ENCODE measurements around the gene MASP2.
"Not testable (repeated sequence)": the region's sequence is repeated elsewhere in the genome, so short reads cannot be mapped to it uniquely, and the experiment has no call there.

MASP2 gene

GRCh38 chr1:11046625-11047365 lies at the start of gene MASP2:
MASP2 (minus strand) TSS chr1:11047239; CDS start chr1:11047207, 32 bp downstream.
- no peak for DNase-seq (ENCODE audit: low read depth, low spot score)

GRCh38 chr1:11083784-11084183 lies 36.7 kb upstream of the MASP2 start:
- DNase-seq (ENCODE audit: low read depth, low spot score) = not testable (repeated sequence)

DNA sequence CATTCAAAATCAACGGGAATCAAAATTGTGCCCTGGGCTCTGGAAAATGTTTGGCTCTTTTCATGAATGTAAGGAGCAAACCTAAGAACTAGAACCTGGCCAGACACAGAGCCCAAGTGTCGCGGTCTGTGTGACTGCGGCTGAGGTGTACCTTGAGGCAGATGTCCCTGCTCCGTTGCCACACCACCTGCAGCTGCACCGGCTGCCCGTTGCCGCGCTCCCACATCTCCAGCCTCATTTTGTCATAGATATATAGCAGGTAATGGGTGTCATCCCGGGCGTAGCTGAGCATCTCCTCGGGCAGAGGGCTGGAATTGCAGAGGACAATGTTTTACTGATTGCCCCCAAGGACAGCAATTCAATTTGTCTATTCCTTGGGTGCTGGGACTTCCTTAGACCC lies 33.9 kb upstream of the MASP2 start:
- no peak for DNase-seq (ENCODE audit: low read depth, low spot score)

- DNase-seq (ENCODE audit: low read depth, low spot score) = no peak
These were observed 31.6 kb upstream of the MASP2 start for GRCh38 chr1:11078631-11079030.

DNA sequence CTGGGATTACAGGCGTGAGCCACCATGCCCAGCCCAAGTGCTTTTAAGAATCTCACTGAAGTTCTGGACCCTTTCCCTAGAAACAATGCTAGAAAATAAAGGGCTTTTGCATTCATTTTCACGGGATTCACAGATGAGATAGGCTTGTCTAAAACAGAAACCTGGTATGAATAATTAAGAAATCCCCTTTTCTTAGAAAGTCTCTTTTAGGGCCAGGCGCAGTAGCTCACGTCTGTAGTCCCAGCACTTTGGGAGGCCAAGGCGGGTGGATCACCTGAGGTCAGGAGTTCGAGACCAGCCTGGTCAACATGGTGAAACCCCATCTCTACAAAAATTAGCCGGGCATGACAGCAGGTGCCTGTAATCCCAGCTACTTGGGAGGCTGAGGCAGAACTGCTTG lies 26.4 kb upstream of the MASP2 start:
- DNase-seq (ENCODE audit: low read depth, low spot score) = not testable (repeated sequence)

DNA sequence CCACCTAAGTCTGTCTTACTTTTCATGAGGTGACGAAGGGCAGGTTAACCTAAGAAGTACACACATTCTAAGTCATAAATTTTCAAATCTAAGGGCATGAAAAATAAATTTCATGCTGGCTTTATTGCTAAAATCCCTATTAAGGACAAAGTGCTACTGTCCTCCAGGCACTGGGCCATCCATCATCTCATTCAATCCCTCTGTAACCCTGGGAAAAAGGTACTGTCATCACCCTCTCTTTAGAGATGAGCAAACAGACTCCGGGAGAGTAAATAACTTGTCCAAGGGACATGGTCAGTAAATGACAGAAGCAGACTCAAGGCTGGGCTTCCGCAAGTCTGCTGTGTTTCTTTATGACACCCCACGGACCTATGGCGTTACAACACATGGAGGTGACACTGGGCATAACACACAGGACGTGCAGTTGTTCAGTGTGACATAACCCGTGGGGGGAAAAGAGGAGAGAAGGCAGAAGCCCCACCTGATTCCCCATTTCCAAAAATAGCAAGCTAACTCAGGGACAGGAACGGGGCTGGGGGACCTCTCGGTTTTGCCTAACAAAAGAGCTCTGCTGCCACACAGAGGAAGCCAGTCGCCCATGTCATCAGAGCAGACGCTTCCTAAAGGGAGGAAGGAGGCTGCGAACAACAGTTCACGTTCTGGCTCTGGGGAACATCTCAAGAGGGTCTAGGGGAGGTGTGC lies 25.3 kb upstream of the MASP2 start:
- no peak for DNase-seq (ENCODE audit: low read depth, low spot score)

DNA sequence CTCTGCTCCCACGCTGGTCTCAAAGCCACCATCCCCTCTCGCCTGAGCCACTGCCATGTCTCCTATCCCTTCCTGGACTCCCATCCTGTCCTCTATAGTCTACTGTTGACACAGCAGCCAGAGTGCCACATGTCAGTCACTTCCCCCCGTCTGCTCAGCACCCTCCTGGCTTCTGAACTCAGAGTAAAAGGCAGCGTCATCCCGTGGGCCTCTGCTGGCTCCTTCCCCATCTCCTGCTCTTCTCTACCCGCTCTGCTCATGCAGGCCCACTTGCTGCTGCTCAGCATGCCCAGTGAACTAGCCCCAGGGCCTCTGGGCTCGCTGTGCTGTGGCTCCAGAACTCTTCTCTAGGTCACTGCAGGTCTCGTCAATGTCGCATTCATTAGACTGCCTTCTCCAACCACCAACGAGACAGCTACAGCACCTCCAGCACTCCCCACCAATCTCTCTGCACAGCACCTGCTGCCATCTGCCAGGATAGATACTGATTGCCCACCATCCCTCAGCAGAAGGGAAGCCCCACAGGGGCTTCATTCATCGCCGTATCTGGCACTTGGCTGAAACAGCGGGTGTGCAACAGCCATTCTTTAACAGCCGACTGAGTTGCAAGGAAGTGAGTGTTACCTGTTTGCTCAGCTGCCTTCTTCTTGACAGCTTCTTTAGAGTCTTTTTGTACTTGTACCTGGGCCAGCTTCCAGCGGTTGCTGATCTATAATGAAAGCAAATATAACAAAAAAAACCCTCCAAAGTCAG lies 24.6 kb upstream of the MASP2 start:
- DNase-seq (ENCODE audit: low read depth, low spot score) = no peak

GRCh38 chr1:11070876-11071275 lies 23.8 kb upstream of the MASP2 start:
- no peak for DNase-seq (ENCODE audit: low read depth, low spot score)

DNA sequence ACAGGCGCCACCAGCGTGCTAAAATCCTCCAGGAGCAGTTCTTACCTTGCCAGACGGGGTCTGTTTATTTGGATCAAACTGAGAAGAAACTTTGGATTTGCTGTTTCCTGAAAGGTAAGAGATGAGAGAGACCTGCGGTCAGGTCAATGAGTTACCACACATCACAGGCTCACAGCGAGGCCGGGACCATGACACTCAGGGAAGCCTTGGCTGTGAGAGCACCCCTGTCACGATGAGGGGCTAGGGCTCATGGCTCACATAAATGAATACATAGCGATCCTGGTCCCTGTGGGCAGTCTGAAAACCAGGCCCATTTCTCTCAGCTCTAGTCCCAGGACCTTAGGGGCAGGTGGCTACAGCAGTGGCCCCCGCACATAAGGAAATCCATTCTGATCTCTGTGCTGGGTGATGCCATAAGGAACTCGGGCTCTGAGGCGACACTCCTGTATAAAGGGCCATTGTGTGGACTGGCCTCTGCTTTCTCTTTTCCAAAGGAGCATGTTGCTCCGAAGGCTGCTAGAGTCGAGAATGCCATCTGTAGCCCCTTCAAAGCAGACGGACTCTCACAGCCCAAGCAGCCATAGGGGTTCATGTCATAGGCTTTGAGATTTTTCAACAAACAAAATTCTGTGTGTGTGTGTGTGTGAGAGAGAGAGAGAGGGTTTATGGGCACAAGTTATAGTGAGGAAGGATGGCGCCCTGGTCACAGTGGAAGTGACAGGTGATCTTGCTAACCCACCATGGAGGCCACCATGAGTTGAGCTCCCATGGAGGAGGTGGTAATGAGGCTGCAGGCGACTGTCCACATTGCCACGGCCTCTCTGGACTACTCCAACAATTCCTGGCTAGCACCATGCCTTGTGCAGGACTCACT lies 21.8 kb upstream of the MASP2 start:
- DNase-seq (ENCODE audit: low read depth, low spot score) = no peak

DNA sequence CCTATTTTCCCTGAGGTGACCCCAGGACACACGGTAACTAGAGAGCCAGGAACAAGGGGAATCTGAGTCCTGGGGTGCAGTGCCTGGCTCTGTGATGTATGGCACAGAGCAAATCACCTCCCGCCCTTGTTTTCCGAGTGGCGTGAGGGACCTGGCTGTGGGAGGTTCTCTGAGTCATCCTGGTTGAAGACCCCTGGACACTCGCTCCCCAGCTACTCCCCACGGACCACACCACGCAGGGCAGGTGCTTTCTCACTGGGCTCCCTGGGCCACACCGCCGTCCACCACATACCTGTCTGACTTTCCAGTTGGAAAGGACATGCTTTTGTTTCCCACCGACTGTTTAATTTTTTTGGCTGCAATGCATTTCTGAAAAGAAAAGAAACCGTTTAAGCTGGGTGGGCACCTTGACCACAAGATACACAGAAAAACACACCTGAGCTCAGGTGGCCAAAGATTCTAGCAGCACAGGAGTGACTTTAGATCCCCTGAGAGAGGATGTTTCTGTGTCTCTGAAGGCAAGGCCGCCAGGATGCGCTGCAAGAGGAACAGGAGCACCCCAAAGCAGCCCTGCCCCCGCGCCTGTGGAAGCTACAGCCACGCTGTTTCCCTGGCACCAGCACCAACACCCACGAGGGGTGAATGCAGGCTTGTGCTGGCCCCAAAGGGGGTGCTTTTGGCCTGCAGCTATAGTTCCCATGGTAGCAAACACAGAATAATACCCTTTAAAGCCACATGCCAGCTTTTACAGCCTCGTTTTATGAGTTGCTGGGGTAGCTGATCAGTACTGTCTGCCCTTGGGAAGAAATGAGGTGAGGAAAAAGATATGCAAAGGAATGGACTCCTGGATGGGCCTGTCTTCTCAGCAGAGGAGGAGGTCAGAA lies 20.9 kb upstream of the MASP2 start:
- no peak for DNase-seq (ENCODE audit: low read depth, low spot score)

GRCh38 chr1:11065796-11066195 lies 18.8 kb upstream of the MASP2 start:
- DNase-seq (ENCODE audit: low read depth, low spot score) = no peak

GRCh38 chr1:11064942-11065341 lies 17.9 kb upstream of the MASP2 start:
- no peak for DNase-seq (ENCODE audit: low read depth, low spot score)

- not testable (repeated sequence) for DNase-seq (ENCODE audit: low read depth, low spot score)
These were observed 17.0 kb upstream of the MASP2 start for GRCh38 chr1:11063937-11064537.

DNA sequence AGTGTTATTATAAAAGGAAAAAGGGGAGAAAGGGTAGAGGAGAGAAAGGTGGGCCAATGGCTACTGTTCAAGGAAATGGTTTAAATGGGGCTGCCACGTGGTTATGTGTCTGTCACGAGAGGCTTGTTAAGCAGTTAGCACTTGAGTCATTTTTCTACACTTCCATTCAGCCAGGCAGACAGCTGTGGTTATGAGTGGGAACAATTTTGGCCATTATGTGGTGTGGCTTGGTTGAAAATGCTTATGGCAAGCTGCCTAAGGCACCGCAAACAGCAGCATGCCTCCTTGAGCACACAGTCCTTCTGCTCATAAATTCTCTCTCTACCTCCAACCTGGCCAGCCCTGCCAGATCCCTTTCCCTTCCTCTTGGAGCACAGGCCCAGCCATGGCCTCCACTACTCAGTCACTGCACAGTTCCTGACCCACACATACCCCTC lies 15.9 kb upstream of the MASP2 start:
- DNase-seq (ENCODE audit: low read depth, low spot score) = no peak

- DNase-seq (ENCODE audit: low read depth, low spot score) = no peak
These were observed 14.8 kb upstream of the MASP2 start for GRCh38 chr1:11061652-11062365.

DNA sequence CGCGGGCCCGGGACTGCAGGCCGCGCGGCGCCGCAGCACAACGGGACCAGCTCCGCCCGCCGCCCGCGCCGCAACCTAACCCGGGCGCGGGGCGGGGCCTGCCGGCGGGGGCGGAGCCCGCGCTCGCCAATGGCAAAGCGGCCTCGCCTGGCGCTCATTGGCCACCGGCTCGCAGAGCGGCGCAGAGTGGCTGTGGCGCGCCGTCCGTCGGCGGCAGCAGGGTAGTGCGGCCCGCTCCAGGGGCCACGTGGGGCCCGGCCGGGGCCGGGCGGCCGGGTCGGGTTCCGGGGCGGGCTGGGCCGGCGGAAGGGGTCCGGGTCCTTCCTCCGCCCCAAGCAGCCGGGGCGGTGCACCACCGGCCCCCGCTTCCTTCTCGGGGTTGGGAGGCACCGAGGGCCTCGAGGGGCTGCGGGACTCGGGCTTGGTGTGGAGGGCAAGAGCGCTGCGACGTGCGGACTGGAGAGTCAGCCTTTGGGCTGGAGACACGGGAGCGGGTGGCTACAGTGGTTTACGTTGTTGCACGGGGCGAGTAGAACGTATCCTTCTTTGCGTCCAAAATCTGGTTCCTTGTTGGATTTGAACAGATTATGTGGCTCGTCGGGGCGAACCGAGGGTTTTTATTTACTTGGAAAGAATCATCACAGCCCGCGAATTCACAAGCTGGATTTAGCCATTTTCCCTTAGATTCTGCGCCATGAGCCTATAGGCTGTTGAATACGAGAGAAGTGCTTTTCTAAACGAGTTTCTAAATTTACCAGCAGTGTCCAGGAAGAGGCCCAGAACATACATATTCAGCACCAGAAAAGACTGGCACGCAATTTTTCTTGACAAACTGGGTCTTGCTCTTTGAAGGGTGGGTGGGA lies 13.2 kb upstream of the MASP2 start, which contains the start of gene SRM:
TSS of gene SRM (minus strand) at position 51 of the 863 bp plus-strand sequence. CDS start 75 bp downstream, outside the sequence.
- DNase-seq (ENCODE audit: low read depth, low spot score) = peak; percentile 79

DNA sequence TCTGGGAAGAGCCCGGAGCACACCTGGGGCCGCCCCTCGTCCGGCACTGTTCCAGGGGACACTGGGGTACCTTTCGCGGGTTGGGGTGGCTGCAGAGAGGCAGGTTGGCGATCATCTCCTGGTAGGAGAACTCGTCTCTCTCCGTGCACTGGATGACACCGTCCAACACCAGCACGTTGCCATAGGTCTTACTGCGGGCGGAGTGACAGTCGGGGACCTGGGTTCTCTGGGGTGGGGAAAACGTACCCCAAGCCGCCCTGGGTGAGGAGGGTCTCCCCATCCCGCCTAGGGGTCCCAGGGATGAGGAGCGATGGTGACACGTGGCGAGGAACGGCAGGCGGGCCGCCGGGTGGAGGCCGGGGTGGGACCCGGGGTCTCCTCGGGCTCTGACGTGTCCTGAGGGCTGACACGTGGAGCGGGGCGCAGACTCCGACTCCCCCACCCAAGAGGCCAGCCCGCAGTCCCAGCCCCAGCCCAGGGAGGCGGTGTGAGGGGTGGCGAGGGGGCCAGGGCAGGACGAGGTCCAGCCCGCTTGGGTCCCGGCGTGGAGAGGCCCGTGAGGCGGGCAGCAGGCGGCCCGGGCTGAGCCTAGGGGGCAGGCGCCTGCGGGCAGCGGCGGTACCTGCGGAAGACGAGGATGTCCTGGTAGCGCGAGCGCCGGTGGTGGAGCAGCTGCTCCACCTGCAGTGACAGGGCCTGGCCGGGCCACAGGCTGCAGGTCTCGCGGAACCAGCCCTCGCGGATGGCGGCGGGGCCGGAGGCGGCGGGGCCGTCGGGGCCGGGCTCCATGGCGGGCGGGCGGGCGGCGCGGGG lies 12.3 kb upstream of the MASP2 start:
- DNase-seq (ENCODE audit: low read depth, low spot score) = no peak
